NCI-H2107 (cell line): ENCODE measurements around the gene WASL.
"Not testable (repeated sequence)": the region's sequence is repeated elsewhere in the genome, so short reads cannot be mapped to it uniquely, and the experiment has no call there.

Source experiments
- DNase-seq: peaks from one replicate; lab custom pipeline; 2025; lab: John Stamatoyannopoulos, UW

Gene WASL

GRCh38 chr7:123658023-123658422 is 90.8 kb downstream of the WASL start:
- no peak for DNase-seq

- DNase-seq = no peak
Measured at GRCh38 chr7:123657304-123657685, 91.5 kb downstream of the WASL start.

GRCh38 chr7:123656544-123657303 is 92.1 kb downstream of the WASL start:
- no peak for DNase-seq

GRCh38 chr7:123655614-123656013 is 93.2 kb downstream of the WASL start, which contains the start of gene LMOD2:
Gene LMOD2, plus strand, starts transcription at chr7:123655866. Its CDS starts 98 bp downstream, at chr7:123655964.
- DNase-seq = no peak

- DNase-seq = no peak
Measured at GRCh38 chr7:123653162-123653561, 95.6 kb downstream of the WASL start.

GRCh38 chr7:123652406-123652805 is 96.4 kb downstream of the WASL start:
- DNase-seq = no peak

- DNase-seq = no peak
Measured at GRCh38 chr7:123650595-123650994, 98.2 kb downstream of the WASL start.

GRCh38 chr7:123649964-123650363 is 98.8 kb downstream of the WASL start:
- DNase-seq = no peak

GRCh38 chr7:123647106-123647730 is 101.6 kb downstream of the WASL start:
- DNase-seq = no peak

- DNase-seq = no peak
Measured at GRCh38 chr7:123645516-123645915, 103.3 kb downstream of the WASL start.

GRCh38 chr7:123643495-123644441 is 105.0 kb downstream of the WASL start:
- DNase-seq = peak; percentile 65

- DNase-seq = no peak
Measured at GRCh38 chr7:123641901-123642300, 106.9 kb downstream of the WASL start.

- no peak for DNase-seq
Measured at GRCh38 chr7:123640583-123640982, 108.2 kb downstream of the WASL start.

GRCh38 chr7:123639631-123640030 is 109.2 kb downstream of the WASL start:
- no peak for DNase-seq

- DNase-seq = no peak
Measured at GRCh38 chr7:123637878-123638277, 110.9 kb downstream of the WASL start.

- DNase-seq = no peak
Measured at GRCh38 chr7:123637203-123637602, 111.6 kb downstream of the WASL start.

GRCh38 chr7:123635551-123636359 is 113.0 kb downstream of the WASL start:
- no peak for DNase-seq

GRCh38 chr7:123634011-123634573 is 114.7 kb downstream of the WASL start:
- not testable (repeated sequence) for DNase-seq

GRCh38 chr7:123633553-123633952 is 115.2 kb downstream of the WASL start:
- DNase-seq = no peak

- DNase-seq = no peak
Measured at GRCh38 chr7:123632808-123633207, 116.0 kb downstream of the WASL start.
